ENCODE results near the gene CZIB. TPM values are rescaled to one million over a fixed set of nuclear protein-coding genes. Genes with fewer than 3 reads are reported as not detected.

Gene CZIB
- total RNA-seq, 1 donor from 2014 or later: 60.2 TPM

GRCh38 chr1:53180226-53180625, 40.2 kb downstream of the CZIB start:
- no peaks in the 10 kb centered on the region for H3K9me3 ChIP-seq
- no peak for DNase-seq
- H3K27ac ChIP-seq: no peak overlapping the region
- ATAC-seq: no peak
- H3K27me3 ChIP-seq (ENCODE audit: low read depth): no peaks in the 10 kb centered on the region
- no peaks in the 10 kb centered on the region for H3K36me3 ChIP-seq
- intact Hi-C loops (cut with DNase I): no loop called here
- H3K4me3 ChIP-seq: no peak overlapping the region
- H3K4me1 ChIP-seq: peaks cover 32% of the 10 kb centered on the region
- TF ChIP-seq CTCF (IDR thresholded peaks at IDR 0.05): no peak

- DNase-seq: peak; percentile 57
- Histone ChIP-seq H3K4me1 (peaks cover 36% of the 10 kb centered on the region), H3K9me3 (no peaks in the 10 kb centered on the region), H3K36me3 (no peaks in the 10 kb centered on the region), H3K4me3 (no peak overlapping the region), H3K27ac (peak overlapping the region; percentile 18), H3K27me3 (ENCODE audit: low read depth) (no peaks in the 10 kb centered on the region)
- peak; percentile 88 to 92 for ATAC-seq
- TF ChIP-seq CTCF (IDR thresholded peaks at IDR 0.05): peak; percentile 20
- intact Hi-C loops (cut with DNase I): no loop called here
These were observed 43.8 kb downstream of the CZIB start for GRCh38 chr1:53176452-53177208.

- no peak for DNase-seq
- no peak for ATAC-seq
- Histone ChIP-seq H3K4me3 (no peak overlapping the region), H3K27ac (no peak overlapping the region), H3K36me3 (no peaks in the 10 kb centered on the region), H3K4me1 (peaks cover 36% of the 10 kb centered on the region), H3K9me3 (no peaks in the 10 kb centered on the region), H3K27me3 (ENCODE audit: low read depth) (no peaks in the 10 kb centered on the region)
- TF ChIP-seq CTCF (IDR thresholded peaks at IDR 0.05): no peak
- intact Hi-C loops (cut with DNase I): no loop called here
These were observed 45.2 kb downstream of the CZIB start for GRCh38 chr1:53174971-53175913.

GRCh38 chr1:53172426-53173128, 47.9 kb downstream of the CZIB start:
- Histone ChIP-seq H3K4me1 (peaks cover 35% of the 10 kb centered on the region), H3K36me3 (no peaks in the 10 kb centered on the region), H3K9me3 (no peaks in the 10 kb centered on the region), H3K27ac (no peak overlapping the region), H3K4me3 (no peak overlapping the region), H3K27me3 (ENCODE audit: low read depth) (no peaks in the 10 kb centered on the region)
- peak in 1 of 2 donors; percentile 20 for ATAC-seq
- no peak for TF ChIP-seq CTCF (IDR thresholded peaks at IDR 0.05)
- DNase-seq: no peak
- intact Hi-C loops (cut with DNase I): no loop called here

GRCh38 chr1:53166912-53167311, 53.5 kb downstream of the CZIB start:
- Histone ChIP-seq H3K4me1 (peaks cover under 1% of the 10 kb centered on the region), H3K36me3 (no peaks in the 10 kb centered on the region), H3K27me3 (ENCODE audit: low read depth) (no peaks in the 10 kb centered on the region), H3K27ac (no peak overlapping the region), H3K9me3 (no peaks in the 10 kb centered on the region), H3K4me3 (no peak overlapping the region)
- ATAC-seq (no peak), DNase-seq (no peak)
- intact Hi-C loops (cut with DNase I): no loop called here
- TF ChIP-seq CTCF (IDR thresholded peaks at IDR 0.05): no peak
